Pancreas (tissue), 10 donors: ENCODE results near the gene NCR2. TPM values are rescaled to one million over a fixed set of nuclear protein-coding genes. Genes with fewer than 3 reads are reported as not detected.

Source experiments
- ATAC-seq, 4 donors: fragments of 200-7000 bp; cut with Tn5 transposase; one replicate each; pipeline versions ENCODE4 v1.8.0 to v1.9.1; 2020; ENCODE audit warnings: mild to moderate bottlenecking in 4 of 4, moderate library complexity in 4 of 4
- DNase-seq, 6 donors: peaks; one replicate each; pipeline ENCODE4 v3.0.0-alpha.2; 2020
- FAIRE-seq: peaks from 2 replicates; lab custom pipeline; 2012; peaks lifted over from hg19 to GRCh38; lab: Jason Lieb, UNC
- H3K27ac ChIP-seq, 4 donors: fragments of 200-600 bp; sonication (generic); 1 replicate in 3 of 4; 2 replicates in 1 of 4; pipeline versions ENCODE4 v1.5.0 to v1.8.0; 2020
- H3K27me3 ChIP-seq, 4 donors: fragments of 200-600 bp; one replicate each; pipeline ENCODE4 v1.8.0; 2021
- H3K36me3 ChIP-seq, 3 donors: fragments of 200-600 bp; sonication (generic) in 1 of 3; one replicate each; pipeline versions ENCODE4 v1.5.0 to v1.8.0; 2020 to 2021
- H3K4me1 ChIP-seq, 3 donors: fragments of 200-600 bp; one replicate each; pipeline ENCODE4 v1.8.0; 2021
- H3K4me3 ChIP-seq, 4 donors: fragments of 200-600 bp; sonication (generic) in 2 of 4; one replicate each; pipeline versions ENCODE4 v1.5.0 to v1.8.0; 2020 to 2021
- H3K9me3 ChIP-seq, 4 donors: fragments of 200-600 bp; one replicate each; pipeline ENCODE4 v1.8.0; 2021
- WGBS, 2 donors: extraction: QIAGEN DNeasy Blood & Tissue Kit; methylation state at CpG; one replicate each; pipeline ENCODE4 v1.1.7; 2013; 5-methylcytosine and 5-hydroxymethylcytosine counted together
- intact Hi-C, 3 donors: fragments of 100-400 bp; cut with DNase I; formaldehyde crosslinking; loops; one replicate each; pipeline versions ENCODE4 v1.11.1 to v1.14.2; 2022
- polyA plus RNA-seq, 2 donors: library from polyadenylated mRNA; stranded (reverse); fragments of 200-250 nt; gene quantifications; one replicate each; pipeline ENCODE4 v1.2.3, GENCODE V29; 2013
- total RNA-seq, 6 donors: library from RNA; stranded (reverse); fragmentation: NEBNext Ultra II Directional in 4 of 6; extraction: Animal tissue kit (Norgen Biotek cat#: 25700) in 4 of 6; gene quantifications; one replicate each; pipeline versions ENCODE4 v1.2.1 to v1.2.4, GENCODE V29; 2021 to 2023
- TF ChIP-seq, protein P1 (sequence below), 4 donors: fragments of 200-600 bp; sonication (generic) in 3 of 4; IDR thresholded peaks; one replicate each; pipeline versions ENCODE4 v1.5.0 to v1.8.0; 2021; ENCODE audit warnings: antibody characterized with exemption in 4 of 4
- donor health status: healthy with polysubstance abuse.
- donor health status: DM: no; HTN: no; CAD: no; lungs with moderate emphysema.
- donor health status: DM: no; HTN: no; CAD: no.
- donor health status: control.
- donor health status: control.
- donor health status: Bipolar disorder and iron deficiency.
- donor health status: DM: yes; HTN: yes; CAD: no.
- donor health status: DM: no; HTN: no; CAD: no.
- donor health status: DM: no; HTN: no; CAD: no.
- donor health status: DM: yes; HTN: yes; CAD: no.

NCR2 gene
- total and polyA plus RNA-seq, 8 donors: not detected

GRCh38 chr6:41360314-41360685, 24.9 kb downstream of the NCR2 start:
- H3K27me3 ChIP-seq: peaks cover 0 to 8% (median 0%) of the 10 kb centered on the region in 4 donors

GRCh38 chr6:41366150-41366549, 30.7 kb downstream of the NCR2 start:
- H3K27me3 ChIP-seq: peaks cover 0 to 20% (median 2%) of the 10 kb centered on the region in 4 donors

More at GRCh38 chr6:41360314-41360685, 24.9 kb downstream of the NCR2 start:
- Histone ChIP-seq H3K4me1 (no peaks in the 10 kb centered on the region), H3K9me3 (no peaks in the 10 kb centered on the region), H3K4me3 (no peak overlapping the region), H3K36me3 (no peaks in the 10 kb centered on the region), H3K27ac (no peak overlapping the region)
- DNase-seq: no peak
- ATAC-seq: no peak
- FAIRE-seq: no peak
- TF ChIP-seq, protein P1, sequence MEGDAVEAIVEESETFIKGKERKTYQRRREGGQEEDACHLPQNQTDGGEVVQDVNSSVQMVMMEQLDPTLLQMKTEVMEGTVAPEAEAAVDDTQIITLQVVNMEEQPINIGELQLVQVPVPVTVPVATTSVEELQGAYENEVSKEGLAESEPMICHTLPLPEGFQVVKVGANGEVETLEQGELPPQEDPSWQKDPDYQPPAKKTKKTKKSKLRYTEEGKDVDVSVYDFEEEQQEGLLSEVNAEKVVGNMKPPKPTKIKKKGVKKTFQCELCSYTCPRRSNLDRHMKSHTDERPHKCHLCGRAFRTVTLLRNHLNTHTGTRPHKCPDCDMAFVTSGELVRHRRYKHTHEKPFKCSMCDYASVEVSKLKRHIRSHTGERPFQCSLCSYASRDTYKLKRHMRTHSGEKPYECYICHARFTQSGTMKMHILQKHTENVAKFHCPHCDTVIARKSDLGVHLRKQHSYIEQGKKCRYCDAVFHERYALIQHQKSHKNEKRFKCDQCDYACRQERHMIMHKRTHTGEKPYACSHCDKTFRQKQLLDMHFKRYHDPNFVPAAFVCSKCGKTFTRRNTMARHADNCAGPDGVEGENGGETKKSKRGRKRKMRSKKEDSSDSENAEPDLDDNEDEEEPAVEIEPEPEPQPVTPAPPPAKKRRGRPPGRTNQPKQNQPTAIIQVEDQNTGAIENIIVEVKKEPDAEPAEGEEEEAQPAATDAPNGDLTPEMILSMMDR (IDR thresholded peaks at IDR 0.05): no peak
- WGBS, 2 donors: 74 to 75% methylated on average over 2 of the region's 2 CpGs
- intact Hi-C loops: no loop called here

GRCh38 chr6:41367061-41367460, 31.7 kb downstream of the NCR2 start:
- no peak overlapping the region for H3K4me3 ChIP-seq
- H3K36me3 ChIP-seq: no peaks in the 10 kb centered on the region
- WGBS, 2 donors: 78 to 87% methylated on average over 3 of the region's 3 CpGs
- H3K27me3 ChIP-seq: peaks cover 0 to 21% (median 2%) of the 10 kb centered on the region in 4 donors
- DNase-seq (no peak), ATAC-seq (no peak), FAIRE-seq (no peak)
- peaks cover 0 to under 1% (median 0%) of the 10 kb centered on the region in 3 donors for H3K4me1 ChIP-seq
- intact Hi-C loops: loop anchor here in 1 of 3 donors (5.0 kb wide), 2 partner anchors 220 to 315 kb away; no protein-coding TSS in a partner anchor
- TF ChIP-seq, protein P1 (IDR thresholded peaks at IDR 0.05): no peak
- no peaks in the 10 kb centered on the region for H3K9me3 ChIP-seq
- no peak overlapping the region for H3K27ac ChIP-seq

More at GRCh38 chr6:41366150-41366549, 30.7 kb downstream of the NCR2 start:
- ATAC-seq (no peak), FAIRE-seq (no peak), DNase-seq (no peak)
- no peaks in the 10 kb centered on the region for H3K36me3 ChIP-seq
- no peak overlapping the region for H3K4me3 ChIP-seq
- intact Hi-C loops: loop anchor here in 1 of 3 donors (5.0 kb wide), 2 partner anchors 221 to 316 kb away; no protein-coding TSS in a partner anchor
- no peak overlapping the region for H3K27ac ChIP-seq
- TF ChIP-seq, protein P1 (IDR thresholded peaks at IDR 0.05): no peak
- no peaks in the 10 kb centered on the region for H3K9me3 ChIP-seq
- no peaks in the 10 kb centered on the region for H3K4me1 ChIP-seq
- 64 to 74% methylated on average over 7 of the region's 7 CpGs for WGBS, 2 donors

- DNase-seq: peak in 1 of 6 donors; percentile 41
- 14% methylated on average over 2 of the region's 2 CpGs for WGBS, 2 donors
- intact Hi-C loops: loop anchor here in 1 of 3 donors (5.0 kb wide), 2 partner anchors 220 to 315 kb away; no protein-coding TSS in a partner anchor
Observed at GRCh38 chr6:41367700-41368099, 32.3 kb downstream of the NCR2 start.

More at GRCh38 chr6:41367700-41368099, 32.3 kb downstream of the NCR2 start:
- TF ChIP-seq, protein P1 (IDR thresholded peaks at IDR 0.05): peak in 3 of 4 donors; percentile 10 to 28 (median 13)
- H3K4me1 ChIP-seq: peaks cover 0 to 6% (median 0%) of the 10 kb centered on the region in 3 donors
- H3K27ac ChIP-seq: no peak overlapping the region
- no peaks in the 10 kb centered on the region for H3K9me3 ChIP-seq
- FAIRE-seq: no peak
- peaks cover 0 to 28% (median 2%) of the 10 kb centered on the region in 4 donors for H3K27me3 ChIP-seq
- ATAC-seq: peak in 3 of 4 donors; percentile 65 to 73 (median 68)
- H3K36me3 ChIP-seq: no peaks in the 10 kb centered on the region
- no peak overlapping the region for H3K4me3 ChIP-seq
